B cell (primary cell): Measurements from ENCODE around the gene PNLIPRP1. TPM values are rescaled to one million over a fixed set of nuclear protein-coding genes. Genes with fewer than 3 reads are reported as not detected.

Experiments used
- ATAC-seq: fragments of 200-7000 bp; cut with Tn5 transposase; one replicate; pipeline ENCODE4 v1.10.0; 2021; ENCODE audit warnings: low read depth, mild to moderate bottlenecking, moderate number of reproducible peaks, moderate library complexity
- CTCF ChIA-PET: fragments of 350-600 bp; sonication (Branson Sonifier 250); formaldehyde crosslinking; loops from one replicate; lab custom pipeline; 2021; ENCODE audit warnings: antibody characterized with exemption, inconsistent platforms; lab: Charles Lee
- POLR2A ChIA-PET: fragments of 350-600 bp; sonication (Branson Sonifier 250); formaldehyde crosslinking; loops from one replicate; lab custom pipeline; 2021; ENCODE audit warnings: antibody characterized with exemption; lab: Charles Lee
- DNase-seq: peaks from one replicate; pipeline ENCODE4 v3.0.0; 2013
- H2AFZ ChIP-seq: 2 replicates; pipeline ENCODE4 v1.6.1; 2012; ENCODE audit warnings: mild to moderate bottlenecking, low read depth, low read length; ENCODE audit not compliant: insufficient read depth, poor library complexity, severe bottlenecking
- H3K27ac ChIP-seq, 2 donors: 1 replicate in 1 of 2; 2 replicates in 1 of 2; pipeline ENCODE4 v1.5.1; 2012 to 2013; ENCODE audit warnings: low read length in 2 of 2, mild to moderate bottlenecking in 2 of 2, moderate library complexity in 1 of 2
- H3K27me3 ChIP-seq, 4 experiments: fragments of 200-600 bp in 1 of 4; sonication (generic) in 1 of 4; replicated peaks in 1 of 4; 1 replicate in 2 of 4; 2 replicates in 2 of 4; pipeline versions ENCODE4 v1.6.1 to v1.7.0; 2013 to 2016; ENCODE audit warnings: low read length in 3 of 4, mild to moderate bottlenecking in 2 of 4, mixed read lengths in 1 of 4, moderate library complexity in 1 of 4; ENCODE audit not compliant: insufficient read depth in 4 of 4, control insufficient read depth in 3 of 4; ENCODE audit errors: control extremely low read depth in 1 of 4
- H3K36me3 ChIP-seq, 2 experiments: replicated peaks in 1 of 2; 1 replicate in 1 of 2; 2 replicates in 1 of 2; pipeline versions ENCODE4 v1.6.1 to v1.7.1; 2013; ENCODE audit warnings: low read length in 1 of 2; ENCODE audit not compliant: insufficient read depth in 2 of 2, control insufficient read depth in 1 of 2; ENCODE audit errors: control extremely low read depth in 1 of 2, extremely low read depth in 1 of 2
- H3K4me1 ChIP-seq, 2 donors: fragments of 200-600 bp in 1 of 2; sonication (generic) in 1 of 2; 1 replicate in 1 of 2; 2 replicates in 1 of 2; pipeline versions ENCODE4 v1.5.1 to v1.6.1; 2013 to 2017; ENCODE audit warnings: low read length in 2 of 2; ENCODE audit not compliant: control insufficient read depth in 2 of 2, insufficient read depth in 2 of 2
- H3K4me2 ChIP-seq: replicated peaks from 2 replicates; pipeline ENCODE3; 2012; ENCODE audit warnings: mild to moderate bottlenecking, low read depth, low read length; ENCODE audit not compliant: poor library complexity, severe bottlenecking
- H3K4me3 ChIP-seq, 5 experiments: fragments of 200-600 bp in 1 of 5; sonication (generic) in 1 of 5; 1 replicate in 3 of 5; 2 replicates in 2 of 5; pipeline versions ENCODE4 v1.5.1 to v1.7.0; 2011 to 2016; ENCODE audit warnings: low read length in 4 of 5, mild to moderate bottlenecking in 4 of 5, low read depth in 2 of 5, control low read depth in 1 of 5, moderate library complexity in 1 of 5; ENCODE audit not compliant: insufficient read depth in 1 of 5; ENCODE audit errors: control extremely low read depth in 1 of 5, extremely low read depth in 1 of 5
- H3K79me2 ChIP-seq: fragments of 200-600 bp; sonication (generic); one replicate; pipeline ENCODE4 v1.6.0; 2016; ENCODE audit warnings: low read length; ENCODE audit not compliant: control insufficient read depth, insufficient read depth
- H3K9ac ChIP-seq: fragments of 200-600 bp; sonication (generic); 2 replicates; pipeline ENCODE4 v1.6.1; 2017; ENCODE audit warnings: mild to moderate bottlenecking, low read length, moderate library complexity
- H3K9me3 ChIP-seq, 3 donors: one replicate each; pipeline versions ENCODE4 v1.6.1 to v1.7.1; 2013; ENCODE audit warnings: low read length in 2 of 3; ENCODE audit not compliant: control insufficient read depth in 2 of 3, insufficient read depth in 1 of 3; ENCODE audit errors: control extremely low read depth in 1 of 3
- H4K20me1 ChIP-seq: 2 replicates; pipeline ENCODE4 v1.6.0; 2012; ENCODE audit warnings: mild to moderate bottlenecking, low read length; ENCODE audit not compliant: insufficient read depth, control insufficient read depth, poor library complexity, severe bottlenecking
- H3K27ac Mint-ChIP-seq: one replicate; pipeline ENCODE4 v1.8.0; 2021; ENCODE audit warnings: mixed read lengths
- H3K27me3 Mint-ChIP-seq: one replicate; pipeline ENCODE4 v1.8.0; 2021; ENCODE audit warnings: mixed read lengths
- H3K4me1 Mint-ChIP-seq: one replicate; pipeline ENCODE4 v1.8.0; 2021; ENCODE audit warnings: mixed read lengths
- H3K4me3 Mint-ChIP-seq: one replicate; pipeline ENCODE4 v1.8.0; 2021; ENCODE audit warnings: mixed read lengths
- H3K9me3 Mint-ChIP-seq: one replicate; pipeline ENCODE4 v1.8.0; 2022; ENCODE audit warnings: mixed read lengths; ENCODE audit not compliant: insufficient read depth
- CTCF ChIP-seq: fragments of 200-600 bp; IDR thresholded peaks from one replicate; pipeline ENCODE4 v1.8.0; 2022; ENCODE audit warnings: antibody characterized with exemption, mild to moderate bottlenecking
- EZH2 ChIP-seq: IDR thresholded peaks from 2 replicates; pipeline ENCODE4 v1.6.1; 2012; ENCODE audit warnings: borderline replicate concordance, low read depth, mild to moderate bottlenecking, moderate library complexity, low read length; ENCODE audit not compliant: insufficient read depth, poor library complexity, severe bottlenecking
- WGBS: methylation state at CpG from one replicate; pipeline ENCODE4 v1.1.5; 2013; ENCODE audit warnings: missing lambda C conversion rate; ENCODE audit not compliant: insufficient coverage; 5-methylcytosine and 5-hydroxymethylcytosine counted together
- intact Hi-C: fragments of 100-400 bp; cut with micrococcal nuclease; formaldehyde crosslinking; loops from one replicate; pipeline ENCODE4 v1.10.0; 2022
- polyA plus RNA-seq: library from polyadenylated mRNA; depleted of rRNA; stranded (reverse); fragments of >200 nt; gene quantifications from 2 replicates; pipeline ENCODE4 v1.2.3, GENCODE V29; 2012
- total RNA-seq, 2 donors: library from RNA; stranded (reverse); fragments of 120-200 nt in 1 of 2; gene quantifications; 1 replicate in 1 of 2; 2 replicates in 1 of 2; pipeline versions ENCODE4 v1.2.3 to v1.2.4, GENCODE V29; 2013 to 2022

Gene PNLIPRP1
- total and polyA plus RNA-seq, 2 donors (not counting 1 experiment from before 2014, with no cell fraction given): not detected

- Histone ChIP-seq H3K9ac (no peak overlapping the region), H3K9me3 (peaks cover 0 to 1% (median 0%) of the 10 kb centered on the region in 3 donors), H3K4me3 (no peak overlapping the region), H2AFZ (no peak overlapping the region), H3K36me3 (no peaks in the 10 kb centered on the region), H3K4me2 (no peak overlapping the region), H3K4me1 (no peaks in the 10 kb centered on the region), H4K20me1 (no peaks in the 10 kb centered on the region), H3K27ac (no peak overlapping the region), H3K79me2 (no peaks in the 10 kb centered on the region), H3K27me3 (no peaks in the 10 kb centered on the region)
- H3K4me3 Mint-ChIP-seq: no peak overlapping the region
- intact Hi-C loops: no loop called here
- no peaks in the 10 kb centered on the region for H3K27me3 Mint-ChIP-seq
- ChIA-PET POLR2A (no interaction called here), CTCF (no interaction called here)
- DNase-seq (no peak), ATAC-seq (no peak)
- TF ChIP-seq EZH2: no peak
- no peak for TF ChIP-seq CTCF
- WGBS: 61% methylated on average over 3 of the region's 5 CpGs
- no peaks in the 10 kb centered on the region for H3K9me3 Mint-ChIP-seq
- H3K4me1 Mint-ChIP-seq: no peaks in the 10 kb centered on the region
- no peak overlapping the region for H3K27ac Mint-ChIP-seq
Observed at GRCh38 chr10:116554628-116555027, 36.1 kb upstream of the PNLIPRP1 start.

GRCh38 chr10:116555880-116556279, 34.9 kb upstream of the PNLIPRP1 start:
- Histone ChIP-seq H3K36me3 (no peaks in the 10 kb centered on the region), H3K4me2 (no peak overlapping the region), H3K4me3 (no peak overlapping the region), H3K9ac (no peak overlapping the region), H3K27ac (no peak overlapping the region), H3K4me1 (no peaks in the 10 kb centered on the region), H3K27me3 (no peaks in the 10 kb centered on the region), H2AFZ (no peak overlapping the region), H3K9me3 (peaks cover 0 to 1% (median 0%) of the 10 kb centered on the region in 3 donors), H4K20me1 (no peaks in the 10 kb centered on the region), H3K79me2 (no peaks in the 10 kb centered on the region)
- ATAC-seq: no peak
- intact Hi-C loops: no loop called here
- no peaks in the 10 kb centered on the region for H3K4me1 Mint-ChIP-seq
- DNase-seq: no peak
- no peak overlapping the region for H3K4me3 Mint-ChIP-seq
- CTCF ChIA-PET: no interaction called here
- no peak overlapping the region for H3K27ac Mint-ChIP-seq
- POLR2A ChIA-PET: no interaction called here
- WGBS: 100% methylated on average over 2 of the region's 6 CpGs
- TF ChIP-seq EZH2 (no peak), CTCF (no peak)
- H3K9me3 Mint-ChIP-seq: no peaks in the 10 kb centered on the region
- H3K27me3 Mint-ChIP-seq: no peaks in the 10 kb centered on the region
